ENCODE results near the gene SPTBN1. TPM values are rescaled to one million over a fixed set of nuclear protein-coding genes. Genes with fewer than 3 reads are reported as not detected.

Gene SPTBN1
- total RNA-seq, 1 donor from 2014 or later, result 217 TPM

DNA sequence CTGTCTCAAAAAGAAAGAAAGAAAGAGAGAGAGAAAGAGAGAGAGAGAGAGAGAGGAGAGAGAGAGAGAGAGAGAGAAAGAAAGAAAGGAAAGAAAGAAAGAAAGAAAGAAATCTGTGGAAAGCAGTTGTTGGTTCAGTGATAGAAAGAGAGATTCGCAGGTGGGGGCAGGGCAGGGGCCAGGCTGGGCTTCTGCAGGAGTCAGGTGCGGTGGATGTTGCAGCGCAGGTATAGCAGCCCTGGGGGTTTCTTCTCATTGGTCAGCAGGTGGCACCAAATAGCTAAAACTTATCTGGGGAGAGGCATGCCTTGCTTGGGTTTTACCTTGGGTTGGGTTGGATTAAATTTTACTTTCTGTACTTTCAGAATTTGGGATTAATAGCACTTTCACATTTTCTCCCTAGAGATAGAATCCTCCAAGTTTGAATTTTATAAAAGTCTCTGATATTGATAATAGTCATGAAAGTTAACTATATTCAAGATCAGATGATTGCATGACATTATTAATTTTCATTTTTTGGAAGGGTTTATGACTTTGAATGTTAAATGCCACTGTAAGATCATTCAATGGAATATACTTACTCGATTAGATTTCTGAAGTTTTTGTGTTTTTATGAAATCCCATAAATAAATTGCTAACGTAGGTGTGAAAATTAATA is 66.6 kb downstream of the SPTBN1 start:
- Mint-ChIP-seq H3K27me3 (ENCODE audit: low read depth) (no peaks in the 10 kb centered on the region), H3K36me3 (ENCODE audit: low read depth) (peaks cover 8% of the 10 kb centered on the region), H3K9me3 (no peaks in the 10 kb centered on the region), H3K27ac (ENCODE audit: unreplicated experiment) (no peak overlapping the region), H3K4me1 (peaks cover 27% of the 10 kb centered on the region), H3K4me3 (no peak overlapping the region)
- peak; percentile 76 for TF ChIP-seq CTCF (conservative IDR thresholded peaks at IDR 0.05)
- peak; percentile 9 for DNase-seq (ENCODE audit: low read depth, low spot score)

GRCh38 chr2:54523324-54523959 is 67.3 kb downstream of the SPTBN1 start:
- no peak for TF ChIP-seq CTCF (conservative IDR thresholded peaks at IDR 0.05)
- Mint-ChIP-seq H3K27ac (ENCODE audit: unreplicated experiment) (no peak overlapping the region), H3K9me3 (no peaks in the 10 kb centered on the region), H3K4me1 (peaks cover 33% of the 10 kb centered on the region), H3K27me3 (ENCODE audit: low read depth) (no peaks in the 10 kb centered on the region), H3K4me3 (no peak overlapping the region), H3K36me3 (ENCODE audit: low read depth) (peaks cover 14% of the 10 kb centered on the region)
- DNase-seq (ENCODE audit: low read depth, low spot score), result no peak

DNA sequence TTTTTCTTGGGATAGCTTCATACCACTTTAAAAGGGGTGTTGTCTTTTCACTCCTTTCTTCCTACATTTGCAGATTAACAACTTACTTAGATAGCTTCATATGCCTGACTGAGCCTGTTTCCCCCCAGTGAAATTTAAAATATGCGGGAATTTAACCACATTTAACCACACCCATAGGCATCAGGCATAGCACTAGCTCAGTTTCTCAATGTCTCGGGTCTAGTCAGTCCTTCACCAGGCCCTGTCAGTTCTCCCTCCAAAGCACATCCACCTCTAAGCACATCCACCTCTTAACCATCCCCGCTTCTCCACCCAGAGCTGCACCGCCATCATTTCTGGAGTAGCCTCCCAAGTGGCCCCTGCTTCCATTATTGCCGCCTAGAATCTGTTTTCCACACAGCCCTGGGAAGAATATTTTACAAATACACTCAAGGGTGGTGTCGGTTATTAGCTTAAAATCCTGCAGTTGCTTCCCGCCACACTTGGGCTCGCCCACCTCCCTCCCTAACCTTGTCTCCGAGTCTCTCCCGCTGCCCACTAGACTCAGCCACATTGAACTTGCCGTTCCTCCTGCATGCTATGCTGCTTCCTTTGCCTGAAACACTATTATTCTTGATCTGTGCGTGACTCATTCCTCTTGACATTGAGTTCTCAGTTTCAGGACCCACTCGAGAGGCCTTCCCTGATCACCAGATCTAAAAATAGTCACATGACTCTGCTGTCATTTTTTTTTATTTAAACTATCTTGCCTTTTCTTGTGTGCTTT is 68.3 kb downstream of the SPTBN1 start:
- TF ChIP-seq CTCF (conservative IDR thresholded peaks at IDR 0.05), result no peak
- no peak overlapping the region for H3K4me3 Mint-ChIP-seq
- H3K27me3 Mint-ChIP-seq (ENCODE audit: low read depth), result no peaks in the 10 kb centered on the region
- no peak overlapping the region for H3K27ac Mint-ChIP-seq (ENCODE audit: unreplicated experiment)
- H3K4me1 Mint-ChIP-seq, result peaks cover 32% of the 10 kb centered on the region
- H3K36me3 Mint-ChIP-seq (ENCODE audit: low read depth), result peaks cover 22% of the 10 kb centered on the region
- H3K9me3 Mint-ChIP-seq, result peaks cover 1% of the 10 kb centered on the region
- no peak for DNase-seq (ENCODE audit: low read depth, low spot score)

GRCh38 chr2:54525321-54525720 is 69.2 kb downstream of the SPTBN1 start:
- Mint-ChIP-seq H3K27ac (ENCODE audit: unreplicated experiment) (no peak overlapping the region), H3K27me3 (ENCODE audit: low read depth) (no peaks in the 10 kb centered on the region), H3K9me3 (peaks cover 3% of the 10 kb centered on the region), H3K4me1 (peaks cover 34% of the 10 kb centered on the region), H3K36me3 (ENCODE audit: low read depth) (peaks cover 23% of the 10 kb centered on the region), H3K4me3 (no peak overlapping the region)
- TF ChIP-seq CTCF (conservative IDR thresholded peaks at IDR 0.05), result no peak
- no peak for DNase-seq (ENCODE audit: low read depth, low spot score)

DNA sequence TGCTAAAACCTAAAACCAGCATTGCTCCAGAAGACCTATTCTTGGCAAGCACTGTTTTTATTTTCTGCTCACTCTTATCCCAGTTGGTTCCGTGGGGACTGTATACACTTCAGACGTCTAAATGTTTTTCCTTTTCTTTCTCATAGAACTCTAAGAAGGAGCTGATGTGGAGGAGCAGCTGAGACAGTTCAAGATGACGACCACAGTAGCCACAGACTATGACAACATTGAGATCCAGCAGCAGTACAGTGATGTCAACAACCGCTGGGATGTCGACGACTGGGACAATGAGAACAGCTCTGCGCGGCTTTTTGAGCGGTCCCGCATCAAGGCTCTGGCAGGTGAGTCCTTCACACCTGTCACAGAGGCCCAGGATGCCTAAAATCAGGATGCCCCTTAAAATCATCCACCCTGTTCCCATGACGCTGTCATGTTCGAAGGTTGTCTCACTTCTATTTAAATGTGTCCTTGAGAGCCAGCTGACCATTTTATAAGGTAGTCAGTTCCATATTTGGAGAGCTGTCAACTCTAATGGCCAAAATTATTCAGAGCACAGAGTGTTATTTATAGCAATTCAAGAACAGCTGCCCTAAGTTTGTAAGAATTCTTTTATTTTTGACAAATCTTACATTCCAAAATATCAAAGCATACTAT is 70.2 kb downstream of the SPTBN1 start:
- no peak for TF ChIP-seq CTCF (conservative IDR thresholded peaks at IDR 0.05)
- no peak overlapping the region for H3K27ac Mint-ChIP-seq (ENCODE audit: unreplicated experiment)

More for the DNA sequence above, 70.2 kb downstream of the SPTBN1 start:
- H3K4me1 Mint-ChIP-seq, result peaks cover 34% of the 10 kb centered on the region
- no peak overlapping the region for H3K4me3 Mint-ChIP-seq
- H3K27me3 Mint-ChIP-seq (ENCODE audit: low read depth), result no peaks in the 10 kb centered on the region
- DNase-seq (ENCODE audit: low read depth, low spot score), result no peak
- H3K36me3 Mint-ChIP-seq (ENCODE audit: low read depth), result peaks cover 26% of the 10 kb centered on the region
- H3K9me3 Mint-ChIP-seq, result peaks cover 3% of the 10 kb centered on the region
